ENCODE data around the gene EPHA2.

- TF ChIP-seq CTCF (IDR thresholded peaks at IDR 0.05), result no peak
- TF ChIP-seq POLR2A (IDR thresholded peaks at IDR 0.05), result no peak
Observed at GRCh38 chr1:16173447-16174260, 17.8 kb upstream of the EPHA2 start.
